ENCODE data around the gene OR2T33. TPM values are rescaled to one million over a fixed set of nuclear protein-coding genes. Genes with fewer than 3 reads are reported as not detected.
"Not testable (repeated sequence)": the region's sequence is repeated elsewhere in the genome, so short reads cannot be mapped to it uniquely, and the experiment has no call there.

Gene OR2T33
- not detected in 2 replicates for total RNA-seq (2014; rRNA removed; shearing (Covaris generic); ENCODE audit: low replicate concordance)

DNA sequence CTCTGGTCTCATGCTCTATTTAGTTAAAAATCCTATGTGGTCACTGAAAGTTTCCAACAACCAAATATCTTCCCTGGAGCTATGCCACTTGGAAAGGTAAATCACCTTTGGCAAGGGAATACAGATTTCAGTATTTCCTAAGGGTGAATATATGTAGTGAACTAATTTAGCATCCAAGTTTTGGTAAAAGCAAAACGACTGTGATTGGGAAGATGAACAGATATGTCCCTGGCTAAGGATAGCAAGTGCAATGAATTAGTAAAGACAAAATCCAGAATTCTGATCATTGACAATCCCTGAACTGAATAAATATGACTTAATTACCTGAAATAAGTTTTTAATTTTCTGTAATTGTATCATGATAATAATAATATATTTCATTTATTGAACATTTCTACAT, at the start of gene OR2T33:
OR2T33 (minus strand) TSS at position 101 of the 400 bp plus-strand sequence. CDS start 4,162 bp downstream, outside the sequence.
- Histone ChIP-seq H3K4me3 (no peak within 1 kb of the TSS), H3K27me3 (no peaks in the 10 kb centered on the region), H3K9me3 (no peaks in the 10 kb centered on the region; the same call in 1 of the 2 replicates), H3K36me3 (no peaks in the 10 kb centered on the region)
- DNase-seq = no peak

GRCh38 chr1:248324468-248324867, 46.7 kb upstream of the OR2T33 start, which contains the start of gene OR2M7:
Gene OR2M7 (minus strand): TSS chr1:248324568. CDS start chr1:248324568, 0 bp downstream.
- no peaks in the 10 kb centered on the region for H3K36me3 ChIP-seq
- no peak within 1 kb of the TSS for H3K4me3 ChIP-seq
- no peak for DNase-seq

DNA sequence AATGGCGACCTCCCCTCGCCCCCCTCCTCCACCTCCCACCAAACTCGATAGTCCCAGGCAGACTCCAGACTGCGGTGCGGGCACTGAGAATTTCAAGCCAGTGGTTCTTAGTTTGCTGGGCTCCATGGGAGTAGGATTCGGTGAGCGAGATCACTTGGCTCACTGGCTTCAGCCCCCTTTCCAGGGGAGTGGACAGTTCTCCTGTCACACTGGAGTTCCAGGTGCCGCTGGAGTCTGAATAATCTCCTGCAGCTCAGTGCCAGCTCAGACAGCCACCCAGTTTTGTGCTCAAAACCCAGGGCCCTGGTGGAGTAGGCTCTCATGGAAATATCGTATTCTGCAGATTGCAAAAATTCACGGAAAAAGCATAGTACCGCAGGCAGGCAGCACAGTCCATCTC, 39.0 kb upstream of the OR2T33 start:
- Histone ChIP-seq H3K4me3 (no peak overlapping the region), H3K36me3 (no peaks in the 10 kb centered on the region), H3K9me3 (peaks cover 11% of the 10 kb centered on the region), H3K27me3 (no peaks in the 10 kb centered on the region)
- DNase-seq = no peak

More at GRCh38 chr1:248324468-248324867, 46.7 kb upstream of the OR2T33 start, which contains the start of gene OR2M7:
- H3K27me3 ChIP-seq = no peaks in the 10 kb centered on the region
- H3K9me3 ChIP-seq = no peaks in the 10 kb centered on the region

- not testable (repeated sequence) for H3K9me3 ChIP-seq, H3K4me3 ChIP-seq, H3K36me3 ChIP-seq, H3K27me3 ChIP-seq, DNase-seq
These were observed 29.0 kb upstream of the OR2T33 start for GRCh38 chr1:248306740-248307139.

GRCh38 chr1:248306103-248306502, 28.3 kb upstream of the OR2T33 start:
- Histone ChIP-seq H3K36me3 (no peaks in the 10 kb centered on the region), H3K4me3 (no peak overlapping the region), H3K27me3 (no peaks in the 10 kb centered on the region), H3K9me3 (no peaks in the 10 kb centered on the region)
- DNase-seq = no peak

DNA sequence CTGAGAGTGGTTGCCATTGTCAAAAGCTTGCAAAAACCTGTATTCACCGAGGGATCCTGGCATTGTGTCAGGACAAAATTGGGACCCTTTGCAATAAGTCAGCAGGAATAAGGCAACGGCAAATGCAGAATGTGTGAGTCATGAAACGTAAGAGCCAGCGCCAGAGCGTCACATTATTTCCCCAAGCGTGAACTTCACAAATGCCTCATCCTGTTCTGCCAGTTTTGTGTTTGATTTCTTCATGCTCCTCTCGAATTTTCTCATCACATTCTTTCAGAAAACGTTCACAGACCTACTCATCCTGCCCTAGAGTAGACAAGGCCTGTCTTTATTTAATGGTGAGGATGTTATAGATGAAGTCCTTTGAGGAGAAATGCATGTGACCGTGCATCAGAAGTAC, 27.9 kb upstream of the OR2T33 start:
- not testable (repeated sequence) for H3K9me3 ChIP-seq
- peak; percentile 3 for DNase-seq

DNA sequence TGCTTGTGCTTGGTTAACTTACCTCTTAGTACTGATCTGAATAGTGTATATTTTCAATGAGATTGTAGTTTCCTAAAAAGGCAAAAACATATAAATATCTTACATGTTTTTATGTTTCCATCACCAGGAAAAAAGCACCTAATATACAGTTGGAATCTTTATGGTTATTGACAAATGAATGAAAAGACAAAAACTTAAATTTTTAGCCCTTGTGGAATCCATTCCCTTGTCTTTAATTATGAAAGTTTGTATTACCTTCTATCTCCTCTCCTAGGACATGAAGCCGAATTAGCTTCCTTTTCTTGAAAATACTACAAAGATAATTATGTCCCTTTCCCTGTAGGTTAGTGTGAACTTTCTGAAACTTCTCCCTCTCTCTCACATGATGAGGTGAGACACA, 25.5 kb upstream of the OR2T33 start, which contains the start of gene OR2T12:
OR2T12 (minus strand) TSS at position 101 of the 400 bp plus-strand sequence. CDS start 7,846 bp downstream, outside the sequence.
- Histone ChIP-seq H3K9me3 (no peaks in the 10 kb centered on the region), H3K4me3 (no peak within 1 kb of the TSS), H3K27me3 (no peaks in the 10 kb centered on the region), H3K36me3 (no peaks in the 10 kb centered on the region)
- no peak for DNase-seq

More for the DNA sequence above, 27.9 kb upstream of the OR2T33 start:
- not testable (repeated sequence) for H3K27me3 ChIP-seq, H3K4me3 ChIP-seq, H3K36me3 ChIP-seq

DNA sequence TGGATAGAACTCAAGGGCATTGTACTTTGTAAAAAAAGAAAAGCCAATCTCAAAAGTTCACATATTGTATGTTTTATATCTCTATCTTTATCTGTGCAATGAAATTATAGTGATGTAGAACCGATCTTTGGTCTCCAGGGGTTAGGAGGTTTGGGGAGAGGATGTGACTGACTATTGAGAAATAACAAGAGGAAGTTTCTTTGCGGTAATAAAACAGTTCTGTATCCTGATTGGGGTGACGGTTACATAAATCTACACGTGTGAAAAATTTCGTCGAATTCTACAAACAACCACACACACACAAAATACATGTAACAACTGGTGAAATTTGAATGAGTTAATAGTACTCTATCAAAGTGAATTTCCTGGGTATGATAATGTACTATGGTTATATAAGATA, 10.6 kb upstream of the OR2T33 start:
- DNase-seq = no peak
- Histone ChIP-seq H3K4me3 (no peak overlapping the region), H3K36me3 (no peaks in the 10 kb centered on the region), H3K27me3 (no peaks in the 10 kb centered on the region), H3K9me3 (no peaks in the 10 kb centered on the region; the same call in 1 of the 2 replicates)

DNA sequence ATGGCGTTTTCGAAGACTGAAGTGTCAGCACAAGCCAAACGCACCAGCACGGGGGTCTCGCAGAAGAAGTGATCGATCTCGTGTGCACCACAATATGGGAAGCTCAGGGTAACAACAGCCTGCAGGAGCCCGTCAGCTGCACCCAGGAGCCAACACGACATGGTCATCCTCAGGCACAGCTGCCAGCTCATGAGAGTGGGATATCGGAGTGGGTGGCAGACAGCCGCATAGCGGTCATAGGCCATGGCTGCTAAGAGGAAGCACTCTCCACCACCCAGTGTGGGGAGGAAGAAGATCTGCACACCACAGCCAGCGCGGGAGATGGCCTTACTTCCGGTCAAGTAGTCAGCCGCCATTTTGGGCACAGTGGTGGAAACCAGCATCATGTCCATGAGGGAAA, 4.6 kb downstream of the OR2T33 start:
- H3K4me3 ChIP-seq, DNase-seq, H3K9me3 ChIP-seq, H3K36me3 ChIP-seq, H3K27me3 ChIP-seq: not testable (repeated sequence)

GRCh38 chr1:248268178-248268577, 9.6 kb downstream of the OR2T33 start:
- Histone ChIP-seq H3K36me3 (no peaks in the 10 kb centered on the region), H3K9me3 (no peaks in the 10 kb centered on the region; the same call in 1 of the 2 replicates), H3K27me3 (no peaks in the 10 kb centered on the region), H3K4me3 (no peak overlapping the region)
- no peak for DNase-seq

DNA sequence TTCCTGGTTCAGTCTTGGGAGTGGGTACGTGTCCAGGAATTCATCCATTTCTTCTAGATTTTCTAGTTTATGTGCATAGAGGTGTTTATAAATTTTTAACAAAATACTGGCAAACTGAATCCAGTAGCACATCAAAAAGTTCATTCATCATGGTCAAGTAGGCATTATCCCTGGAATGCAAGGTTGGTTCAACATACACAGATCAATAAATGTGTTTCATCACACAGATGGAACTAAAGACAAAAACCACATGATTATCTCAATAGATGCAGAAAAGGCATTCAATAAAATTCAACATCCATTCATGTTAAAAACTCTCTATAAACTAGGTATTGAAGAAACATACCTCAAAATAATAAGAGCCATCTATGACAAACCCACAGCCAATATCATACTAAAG, 18.5 kb downstream of the OR2T33 start:
- not testable (repeated sequence) for H3K27me3 ChIP-seq, H3K4me3 ChIP-seq, DNase-seq, H3K9me3 ChIP-seq, H3K36me3 ChIP-seq

DNA sequence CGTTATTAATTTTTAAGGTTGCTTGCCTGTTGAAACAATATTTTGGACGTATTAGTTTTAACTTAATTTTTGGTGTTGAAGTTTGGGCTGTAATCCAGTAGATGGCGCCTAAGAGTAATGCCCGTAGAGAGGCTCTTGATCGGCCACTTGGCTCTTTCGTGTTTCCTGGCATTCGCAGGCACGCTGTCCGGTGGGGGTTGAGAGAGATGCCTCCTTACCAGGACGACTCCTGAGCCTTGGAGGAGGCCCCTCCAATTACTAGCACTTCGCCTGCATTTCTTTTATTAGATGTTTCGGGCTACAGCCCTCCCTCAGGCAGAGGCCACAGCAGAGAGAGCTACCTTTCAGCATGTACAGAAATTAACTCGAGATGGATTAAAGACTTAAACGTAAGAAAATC, 34.6 kb downstream of the OR2T33 start:
- peak; percentile 58 for DNase-seq
- Histone ChIP-seq H3K9me3 (no peaks in the 10 kb centered on the region), H3K27me3 (no peaks in the 10 kb centered on the region), H3K4me3 (no peak overlapping the region), H3K36me3 (no peaks in the 10 kb centered on the region)

- DNase-seq = no peak
- Histone ChIP-seq H3K9me3 (no peaks in the 10 kb centered on the region; the same call in 1 of the 2 replicates), H3K27me3 (no peaks in the 10 kb centered on the region), H3K4me3 (no peak overlapping the region), H3K36me3 (no peaks in the 10 kb centered on the region)
These were observed 38.3 kb downstream of the OR2T33 start for GRCh38 chr1:248239478-248239877.

DNA sequence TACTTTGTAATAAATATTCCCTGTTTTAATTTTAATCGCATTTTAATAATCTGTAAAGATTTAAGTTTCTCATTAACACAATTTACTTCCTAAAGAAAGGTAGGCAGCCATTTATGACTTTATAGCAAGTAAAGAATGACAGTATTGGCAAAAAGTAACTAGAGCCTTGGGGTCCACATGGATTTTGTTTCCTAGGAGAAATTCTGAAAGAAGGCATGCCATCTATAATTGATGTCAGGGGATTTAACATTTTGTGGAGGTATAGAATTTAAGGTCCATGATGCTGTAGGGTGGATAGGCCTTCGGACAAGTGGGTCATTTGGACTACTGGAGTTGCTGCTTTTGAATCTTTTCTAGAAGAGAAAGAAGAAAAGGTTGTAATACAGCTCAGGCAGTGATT, 46.7 kb downstream of the OR2T33 start, which contains the start of gene OR2M4:
OR2M4 (plus strand) TSS at position 301 of the 400 bp plus-strand sequence. CDS start 7,512 bp downstream, outside the sequence.
- Histone ChIP-seq H3K4me3 (no peak within 1 kb of the TSS), H3K36me3 (no peaks in the 10 kb centered on the region), H3K9me3 (peaks cover 10% of the 10 kb centered on the region), H3K27me3 (no peaks in the 10 kb centered on the region)
- no peak for DNase-seq

DNA sequence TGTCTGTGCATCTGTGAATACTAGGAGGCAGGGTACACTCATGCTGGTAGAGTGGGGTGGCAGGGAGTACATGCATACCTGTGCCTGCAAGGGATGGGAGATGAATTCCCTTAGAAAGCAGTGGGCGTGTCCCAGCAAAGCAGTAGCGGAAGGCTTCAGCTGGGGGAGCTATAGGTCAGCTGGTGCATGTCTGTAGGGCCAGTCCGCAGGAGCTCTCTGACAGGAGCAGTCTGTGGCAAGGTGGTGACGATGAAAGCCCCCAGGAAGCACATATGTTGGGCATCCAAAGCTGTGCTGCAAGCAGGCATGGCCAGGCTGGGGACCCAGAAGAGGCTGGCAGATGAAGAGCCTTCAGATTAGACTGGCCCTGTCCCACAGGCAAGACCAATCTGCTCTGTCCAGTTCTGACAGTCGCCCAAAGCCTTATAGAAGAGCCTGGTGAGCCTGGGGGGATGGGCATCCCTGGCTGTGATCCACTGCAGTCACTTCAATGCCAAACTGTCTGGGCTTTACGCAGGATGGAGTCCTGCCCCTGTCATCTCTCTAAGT, 48.3 kb downstream of the OR2T33 start:
- Histone ChIP-seq H3K27me3 (no peaks in the 10 kb centered on the region), H3K36me3 (no peaks in the 10 kb centered on the region), H3K4me3 (no peak overlapping the region), H3K9me3 (peaks cover 12% of the 10 kb centered on the region)
- DNase-seq = no peak

- H3K9me3 ChIP-seq = peaks cover 12% of the 10 kb centered on the region
- H3K4me3 ChIP-seq = no peak overlapping the region
- no peaks in the 10 kb centered on the region for H3K27me3 ChIP-seq
- no peak for DNase-seq
- no peaks in the 10 kb centered on the region for H3K36me3 ChIP-seq
These were observed 52.2 kb downstream of the OR2T33 start for GRCh38 chr1:248225537-248225936.

All from MG63 (cell line).